ENCODE results near the gene TMEM106C.

- TF ChIP-seq PATZ1 (CRISPR knock-in tag; IDR thresholded peaks at IDR 0.05; ENCODE audit: borderline replicate concordance): no peak
- no peak for TF ChIP-seq TOX (CRISPR knock-in tag; IDR thresholded peaks at IDR 0.05; ENCODE audit: borderline replicate concordance)
- no peak for TF ChIP-seq ARNTL (CRISPR knock-in tag; IDR thresholded peaks at IDR 0.05; ENCODE audit: borderline replicate concordance, low read depth)
- TF ChIP-seq OSR1 (CRISPR knock-in tag; IDR thresholded peaks at IDR 0.05): no peak
- no peak for TF ChIP-seq RARB (CRISPR knock-in tag; IDR thresholded peaks at IDR 0.05)
Measured at GRCh38 chr12:47938093-47938492, 25.3 kb upstream of the TMEM106C start.
